Upper lobe of left lung (tissue), 6 donors: ENCODE results near the gene CRYBB1. TPM values are rescaled to one million over a fixed set of nuclear protein-coding genes. Genes with fewer than 3 reads are reported as not detected.
A peak's percentile ranks its signal among the peaks of the same experiment; 100 is the strongest.

Experiments used
- ATAC-seq, 2 donors: fragments of 200-7000 bp; cut with Tn5 transposase; one replicate each; pipeline ENCODE4 v1.9.1; 2022; ENCODE audit warnings: mild to moderate bottlenecking in 2 of 2, moderate library complexity in 2 of 2; ENCODE audit not compliant: low FRiP score in 2 of 2
- DNase-seq, 2 donors: peaks; one replicate each; pipeline ENCODE4 v3.0.0-alpha.2; 2019 to 2020
- H3K27ac ChIP-seq, 4 donors: fragments of 200-600 bp; sonication (generic); one replicate each; pipeline ENCODE4 v1.5.1; 2016 to 2019
- H3K27me3 ChIP-seq, 4 donors: fragments of 200-600 bp; sonication (generic); one replicate each; pipeline ENCODE4 v1.5.1; 2017 to 2019
- H3K36me3 ChIP-seq, 4 donors: fragments of 200-600 bp; sonication (generic); one replicate each; pipeline ENCODE4 v1.5.1; 2016 to 2019
- H3K4me1 ChIP-seq, 4 donors: fragments of 200-600 bp; sonication (generic); one replicate each; pipeline ENCODE4 v1.5.1; 2018 to 2019
- H3K4me3 ChIP-seq, 4 donors: fragments of 200-600 bp; sonication (generic); one replicate each; pipeline ENCODE4 v1.5.1; 2017 to 2019; ENCODE audit warnings: mild to moderate bottlenecking in 2 of 4, moderate library complexity in 1 of 4
- H3K9me3 ChIP-seq, 4 donors: fragments of 200-600 bp; sonication (generic); one replicate each; pipeline ENCODE4 v1.5.1; 2018 to 2019
- CTCF ChIP-seq, 6 experiments: fragments of 450-650 bp in 4 of 6; fragments of 200-600 bp in 2 of 6; sonication (generic) in 2 of 6; IDR thresholded peaks; one replicate each; pipeline ENCODE4 v1.5.1; 2016 to 2019; ENCODE audit warnings: antibody characterized with exemption in 6 of 6
- EP300 ChIP-seq, 4 donors: sonication (generic); formaldehyde crosslinking; IDR thresholded peaks; one replicate each; pipeline ENCODE4 v1.5.1; 2017; ENCODE audit warnings: antibody characterized with exemption in 4 of 4, control low read depth in 2 of 4
- POLR2A ChIP-seq, 4 donors: fragments of 450-650 bp; IDR thresholded peaks; one replicate each; pipeline ENCODE4 v1.5.1; 2016 to 2017; ENCODE audit warnings: antibody characterized with exemption in 4 of 4, mild to moderate bottlenecking in 2 of 4
- POLR2AphosphoS5 ChIP-seq, 2 donors: sonication (generic); formaldehyde crosslinking; IDR thresholded peaks; one replicate each; pipeline ENCODE4 v1.5.1; 2017; ENCODE audit warnings: antibody characterized with exemption in 2 of 2
- WGBS, 2 donors: methylation state at CpG; one replicate each; pipeline ENCODE4 v1.1.5; 2017 to 2018; 5-methylcytosine and 5-hydroxymethylcytosine counted together
- total RNA-seq, 6 donors: library from RNA; depleted of rRNA in 4 of 6; stranded (reverse); fragments of >200 nt in 4 of 6; gene quantifications; one replicate each; pipeline versions ENCODE4 v1.1.0 to v1.2.1, GENCODE V29; 2016 to 2021
- donor health status: DM: no; HTN: no; CAD: no; lungs with moderate emphysema.
- donor health status: DM: no; HTN: yes; CAD: no; lungs with severe emphysema.

Gene CRYBB1
- total RNA-seq, 6 donors from 2014 or later = 0.26 to 0.81 TPM; not detected in 4

GRCh38 chr22:26570115-26570514, 47.7 kb downstream of the CRYBB1 start:
- Histone ChIP-seq H3K27ac (peak overlapping the region in 3 of 4 donors; percentile 26 to 72 (median 62)), H3K9me3 (no peaks in the 10 kb centered on the region), H3K36me3 (peaks cover 0 to 10% (median 2%) of the 10 kb centered on the region in 4 donors), H3K27me3 (no peaks in the 10 kb centered on the region), H3K4me1 (peaks cover 67 to 78% (median 70%) of the 10 kb centered on the region in 4 donors), H3K4me3 (no peak overlapping the region)
- TF ChIP-seq EP300 (IDR thresholded peaks at IDR 0.05) (no peak), CTCF (IDR thresholded peaks at IDR 0.05) (no peak), POLR2AphosphoS5 (IDR thresholded peaks at IDR 0.05) (no peak), POLR2A (IDR thresholded peaks at IDR 0.05) (no peak)
- WGBS, 2 donors = 18% methylated on average over 10 of the region's 10 CpGs
- no peak for ATAC-seq
- DNase-seq = no peak

GRCh38 chr22:26568207-26568706, 49.6 kb downstream of the CRYBB1 start:
- WGBS, 2 donors = 60 to 67% methylated on average over 11 of the region's 11 CpGs
- peaks cover 59 to 77% (median 72%) of the 10 kb centered on the region in 4 donors for H3K4me1 ChIP-seq
- peaks cover 0 to 17% (median 11%) of the 10 kb centered on the region in 4 donors for H3K36me3 ChIP-seq
- no peaks in the 10 kb centered on the region for H3K9me3 ChIP-seq
- ATAC-seq (no peak), DNase-seq (no peak)
- H3K27ac ChIP-seq = peak overlapping the region in 2 of 4 donors; percentile 37 to 53
- H3K4me3 ChIP-seq = no peak overlapping the region
- H3K27me3 ChIP-seq = no peaks in the 10 kb centered on the region
- TF ChIP-seq CTCF (IDR thresholded peaks at IDR 0.05) (no peak), POLR2AphosphoS5 (IDR thresholded peaks at IDR 0.05) (no peak), POLR2A (IDR thresholded peaks at IDR 0.05) (no peak), EP300 (IDR thresholded peaks at IDR 0.05) (no peak)

GRCh38 chr22:26567610-26568009, 50.2 kb downstream of the CRYBB1 start:
- DNase-seq (no peak), ATAC-seq (no peak)
- H3K27ac ChIP-seq = no peak overlapping the region
- peaks cover 55 to 74% (median 67%) of the 10 kb centered on the region in 4 donors for H3K4me1 ChIP-seq
- WGBS, 2 donors = 61 to 68% methylated on average over 2 of the region's 2 CpGs
- H3K9me3 ChIP-seq = no peaks in the 10 kb centered on the region
- H3K4me3 ChIP-seq = no peak overlapping the region
- TF ChIP-seq POLR2A (IDR thresholded peaks at IDR 0.05) = no peak
- TF ChIP-seq EP300 (IDR thresholded peaks at IDR 0.05) = no peak
- TF ChIP-seq CTCF (IDR thresholded peaks at IDR 0.05) = no peak
- TF ChIP-seq POLR2AphosphoS5 (IDR thresholded peaks at IDR 0.05) = no peak
- H3K27me3 ChIP-seq = no peaks in the 10 kb centered on the region
- H3K36me3 ChIP-seq = peaks cover 0 to 17% (median 11%) of the 10 kb centered on the region in 4 donors

GRCh38 chr22:26566994-26567393, 50.8 kb downstream of the CRYBB1 start:
- Histone ChIP-seq H3K9me3 (no peaks in the 10 kb centered on the region), H3K27me3 (no peaks in the 10 kb centered on the region), H3K4me1 (peaks cover 49 to 69% (median 64%) of the 10 kb centered on the region in 4 donors), H3K36me3 (peaks cover 0 to 17% (median 11%) of the 10 kb centered on the region in 4 donors), H3K4me3 (no peak overlapping the region), H3K27ac (no peak overlapping the region)
- no peak for DNase-seq
- no peak for ATAC-seq
- TF ChIP-seq POLR2AphosphoS5 (IDR thresholded peaks at IDR 0.05) (no peak), CTCF (IDR thresholded peaks at IDR 0.05) (no peak), EP300 (IDR thresholded peaks at IDR 0.05) (no peak), POLR2A (IDR thresholded peaks at IDR 0.05) (no peak)
- WGBS, 2 donors = 96 to 100% methylated on average over 3 of the region's 3 CpGs

GRCh38 chr22:26565889-26566288, 51.9 kb downstream of the CRYBB1 start:
- TF ChIP-seq EP300 (IDR thresholded peaks at IDR 0.05) (no peak), POLR2A (IDR thresholded peaks at IDR 0.05) (no peak), CTCF (IDR thresholded peaks at IDR 0.05) (no peak), POLR2AphosphoS5 (IDR thresholded peaks at IDR 0.05) (no peak)
- no peaks in the 10 kb centered on the region for H3K27me3 ChIP-seq
- peaks cover 0 to 17% (median 11%) of the 10 kb centered on the region in 4 donors for H3K36me3 ChIP-seq
- peak overlapping the region in 1 of 4 donors; percentile 42 for H3K27ac ChIP-seq
- H3K4me1 ChIP-seq = peaks cover 39 to 67% (median 58%) of the 10 kb centered on the region in 4 donors
- ATAC-seq = no peak
- DNase-seq = no peak
- H3K4me3 ChIP-seq = no peak overlapping the region
- 68 to 72% methylated on average over 8 of the region's 8 CpGs for WGBS, 2 donors
- H3K9me3 ChIP-seq = no peaks in the 10 kb centered on the region
